Pancreas (tissue), 10 donors: Measurements from ENCODE around the gene B4GAT1. TPM values are rescaled to one million over a fixed set of nuclear protein-coding genes. Genes with fewer than 3 reads are reported as not detected.
A peak's percentile ranks its signal among the peaks of the same experiment; 100 is the strongest.

ENCODE experiments used
- ATAC-seq, 4 donors: fragments of 200-7000 bp; cut with Tn5 transposase; one replicate each; pipeline versions ENCODE4 v1.8.0 to v1.9.1; 2020; ENCODE audit warnings: mild to moderate bottlenecking in 4 of 4, moderate library complexity in 4 of 4
- DNase-seq, 6 donors: peaks; one replicate each; pipeline ENCODE4 v3.0.0-alpha.2; 2020
- FAIRE-seq: peaks from 2 replicates; lab custom pipeline; 2012; peaks lifted over from hg19 to GRCh38; lab: Jason Lieb, UNC
- H3K27ac ChIP-seq, 4 donors: fragments of 200-600 bp; sonication (generic); 1 replicate in 3 of 4; 2 replicates in 1 of 4; pipeline versions ENCODE4 v1.5.0 to v1.8.0; 2020
- H3K27me3 ChIP-seq, 4 donors: fragments of 200-600 bp; one replicate each; pipeline ENCODE4 v1.8.0; 2021
- H3K36me3 ChIP-seq, 3 donors: fragments of 200-600 bp; sonication (generic) in 1 of 3; one replicate each; pipeline versions ENCODE4 v1.5.0 to v1.8.0; 2020 to 2021
- H3K4me1 ChIP-seq, 3 donors: fragments of 200-600 bp; one replicate each; pipeline ENCODE4 v1.8.0; 2021
- H3K4me3 ChIP-seq, 4 donors: fragments of 200-600 bp; sonication (generic) in 2 of 4; one replicate each; pipeline versions ENCODE4 v1.5.0 to v1.8.0; 2020 to 2021
- H3K9me3 ChIP-seq, 4 donors: fragments of 200-600 bp; one replicate each; pipeline ENCODE4 v1.8.0; 2021
- WGBS, 2 donors: extraction: QIAGEN DNeasy Blood & Tissue Kit; methylation state at CpG; one replicate each; pipeline ENCODE4 v1.1.7; 2013; 5-methylcytosine and 5-hydroxymethylcytosine counted together
- intact Hi-C, 3 donors: fragments of 100-400 bp; cut with DNase I; formaldehyde crosslinking; loops; one replicate each; pipeline versions ENCODE4 v1.11.1 to v1.14.2; 2022
- polyA plus RNA-seq, 2 donors: library from polyadenylated mRNA; stranded (reverse); fragments of 200-250 nt; gene quantifications; one replicate each; pipeline ENCODE4 v1.2.3, GENCODE V29; 2013
- total RNA-seq, 6 donors: library from RNA; stranded (reverse); fragmentation: NEBNext Ultra II Directional in 4 of 6; extraction: Animal tissue kit (Norgen Biotek cat#: 25700) in 4 of 6; gene quantifications; one replicate each; pipeline versions ENCODE4 v1.2.1 to v1.2.4, GENCODE V29; 2021 to 2023
- TF ChIP-seq, protein P1 (sequence below), 4 donors: fragments of 200-600 bp; sonication (generic) in 3 of 4; IDR thresholded peaks; one replicate each; pipeline versions ENCODE4 v1.5.0 to v1.8.0; 2021; ENCODE audit warnings: antibody characterized with exemption in 4 of 4
- donor health status: healthy with polysubstance abuse.
- donor health status: DM: no; HTN: no; CAD: no; lungs with moderate emphysema.
- donor health status: DM: no; HTN: no; CAD: no.
- donor health status: control.
- donor health status: control.
- donor health status: Bipolar disorder and iron deficiency.
- donor health status: DM: yes; HTN: yes; CAD: no.
- donor health status: DM: no; HTN: no; CAD: no.
- donor health status: DM: no; HTN: no; CAD: no.
- donor health status: DM: yes; HTN: yes; CAD: no.

B4GAT1 gene
- total RNA-seq (10 to 100 TPM in 5 of 6 donors, 1 to 10 TPM in 1; 9.5 to 13.3 (median 12.0) TPM), polyA plus RNA-seq (10 to 100 TPM in 1 of 2 donors, 1 to 10 TPM in 1; 9.2 to 21.8 TPM)

DNA sequence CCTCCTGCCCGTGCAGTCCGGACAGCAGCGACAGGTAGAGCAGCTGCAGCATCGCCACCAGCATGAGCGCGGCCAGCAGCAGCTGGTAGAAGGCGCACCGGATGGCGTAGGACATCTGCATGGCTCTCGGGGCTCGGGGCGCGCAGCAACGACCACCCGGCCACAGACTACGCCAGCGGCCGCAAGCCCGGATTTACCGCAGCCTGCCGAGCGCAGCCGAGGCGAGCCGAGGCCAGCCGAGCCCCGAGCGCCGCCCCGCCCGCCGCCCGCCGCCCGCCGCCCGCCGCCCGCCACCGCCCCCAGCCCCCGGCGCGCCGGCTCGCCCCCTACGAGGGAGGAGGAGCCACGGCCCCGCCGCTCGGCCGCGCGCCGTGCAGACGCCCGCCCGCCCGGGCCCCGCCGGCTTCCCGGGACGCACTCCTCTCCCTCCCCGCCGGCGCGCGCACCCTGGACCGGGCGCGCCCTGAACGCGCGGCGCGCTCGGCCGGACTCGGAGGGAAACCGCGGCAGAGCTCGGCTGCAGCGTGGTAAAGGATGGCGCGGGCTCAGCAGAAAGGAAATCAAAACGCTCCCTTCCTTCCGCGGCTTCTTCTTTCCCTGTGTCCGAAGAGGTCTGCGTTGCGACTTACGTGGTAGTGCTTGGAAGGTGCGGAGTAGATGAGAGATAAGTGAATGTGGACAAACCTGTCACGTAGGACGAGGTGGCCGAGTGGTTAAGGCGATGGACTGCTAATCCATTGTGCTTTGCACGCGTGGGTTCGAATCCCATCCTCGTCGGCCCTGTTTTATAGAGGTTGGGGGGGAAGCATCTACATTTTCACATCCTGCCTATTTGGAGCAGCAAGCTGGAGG is at the start of gene B4GAT1:
Gene B4GAT1 (minus strand): TSS at position 205 of the 852 bp plus-strand sequence. CDS start 84 bp downstream, at position 121.
- ATAC-seq = peak; percentile 45 to 68 (median 49)
- H3K4me1 ChIP-seq = peaks cover 8 to 50% (median 34%) of the 10 kb centered on the region in 3 donors
- FAIRE-seq = no peak

DNA sequence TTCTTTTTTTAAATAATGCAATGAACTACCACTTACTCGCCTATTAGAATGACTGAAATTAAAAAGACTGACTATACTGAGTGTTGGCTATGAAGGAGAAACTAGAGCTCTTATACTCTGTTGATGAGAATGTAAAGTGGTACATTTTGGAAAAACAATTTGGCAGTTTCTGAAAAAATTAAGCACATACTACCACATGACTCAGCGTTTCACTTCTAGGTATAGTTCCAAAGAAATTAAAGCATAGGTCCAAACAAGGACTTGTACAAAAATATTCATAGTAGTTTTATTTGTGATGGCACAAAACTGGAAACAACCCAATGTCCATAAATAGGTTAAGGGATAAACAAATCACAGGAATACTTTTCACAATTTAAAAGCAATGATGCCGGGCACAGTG is 46.5 kb upstream of the B4GAT1 start:
- no peak for ATAC-seq
- WGBS, 2 donors = 67 to 77% methylated on average over 3 of the region's 3 CpGs
- DNase-seq = no peak
- Histone ChIP-seq H3K4me1 (no peaks in the 10 kb centered on the region), H3K27me3 (no peaks in the 10 kb centered on the region), H3K27ac (no peak overlapping the region), H3K4me3 (no peak overlapping the region), H3K9me3 (no peaks in the 10 kb centered on the region), H3K36me3 (no peaks in the 10 kb centered on the region)
- TF ChIP-seq, protein P1, sequence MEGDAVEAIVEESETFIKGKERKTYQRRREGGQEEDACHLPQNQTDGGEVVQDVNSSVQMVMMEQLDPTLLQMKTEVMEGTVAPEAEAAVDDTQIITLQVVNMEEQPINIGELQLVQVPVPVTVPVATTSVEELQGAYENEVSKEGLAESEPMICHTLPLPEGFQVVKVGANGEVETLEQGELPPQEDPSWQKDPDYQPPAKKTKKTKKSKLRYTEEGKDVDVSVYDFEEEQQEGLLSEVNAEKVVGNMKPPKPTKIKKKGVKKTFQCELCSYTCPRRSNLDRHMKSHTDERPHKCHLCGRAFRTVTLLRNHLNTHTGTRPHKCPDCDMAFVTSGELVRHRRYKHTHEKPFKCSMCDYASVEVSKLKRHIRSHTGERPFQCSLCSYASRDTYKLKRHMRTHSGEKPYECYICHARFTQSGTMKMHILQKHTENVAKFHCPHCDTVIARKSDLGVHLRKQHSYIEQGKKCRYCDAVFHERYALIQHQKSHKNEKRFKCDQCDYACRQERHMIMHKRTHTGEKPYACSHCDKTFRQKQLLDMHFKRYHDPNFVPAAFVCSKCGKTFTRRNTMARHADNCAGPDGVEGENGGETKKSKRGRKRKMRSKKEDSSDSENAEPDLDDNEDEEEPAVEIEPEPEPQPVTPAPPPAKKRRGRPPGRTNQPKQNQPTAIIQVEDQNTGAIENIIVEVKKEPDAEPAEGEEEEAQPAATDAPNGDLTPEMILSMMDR (IDR thresholded peaks at IDR 0.05) = no peak
- no peak for FAIRE-seq
- intact Hi-C loops = no loop called here

More for the DNA sequence above, at the start of gene B4GAT1:
- TF ChIP-seq, protein P1 (IDR thresholded peaks at IDR 0.05) = no peak
- WGBS, 2 donors = 0 to 1% methylated on average over 68 to 100 of the region's 101 CpGs
- no peaks in the 10 kb centered on the region for H3K27me3 ChIP-seq
- intact Hi-C loops = no loop called here
- peak; percentile 82 to 95 (median 88) for DNase-seq
- H3K4me3 ChIP-seq = peak within 1 kb of the TSS; percentile 77 to 91 (median 87)
- peak within 1 kb of the TSS; percentile 89 to 96 (median 93) for H3K27ac ChIP-seq
- H3K36me3 ChIP-seq = no peaks in the 10 kb centered on the region
- no peaks in the 10 kb centered on the region for H3K9me3 ChIP-seq

DNA sequence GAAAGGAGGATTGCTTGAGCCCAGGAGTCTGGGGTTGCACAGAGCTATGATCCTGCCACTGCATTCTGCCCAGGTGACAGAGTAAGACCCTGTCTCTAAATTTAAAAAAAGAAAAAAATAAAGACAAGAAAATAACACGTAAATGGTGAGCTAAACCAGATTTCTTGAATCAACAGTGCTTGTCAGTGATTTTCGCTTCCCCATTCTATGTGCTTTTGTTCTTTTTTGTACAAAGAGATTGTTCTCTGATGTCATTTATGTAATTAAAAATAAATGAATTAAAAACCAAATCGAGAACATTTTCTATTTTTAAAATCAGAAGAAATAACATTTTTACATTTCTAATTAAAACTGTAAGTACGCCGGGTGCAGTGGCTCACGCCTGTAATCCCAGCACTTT is 43.9 kb upstream of the B4GAT1 start:
- intact Hi-C loops = no loop called here

DNA sequence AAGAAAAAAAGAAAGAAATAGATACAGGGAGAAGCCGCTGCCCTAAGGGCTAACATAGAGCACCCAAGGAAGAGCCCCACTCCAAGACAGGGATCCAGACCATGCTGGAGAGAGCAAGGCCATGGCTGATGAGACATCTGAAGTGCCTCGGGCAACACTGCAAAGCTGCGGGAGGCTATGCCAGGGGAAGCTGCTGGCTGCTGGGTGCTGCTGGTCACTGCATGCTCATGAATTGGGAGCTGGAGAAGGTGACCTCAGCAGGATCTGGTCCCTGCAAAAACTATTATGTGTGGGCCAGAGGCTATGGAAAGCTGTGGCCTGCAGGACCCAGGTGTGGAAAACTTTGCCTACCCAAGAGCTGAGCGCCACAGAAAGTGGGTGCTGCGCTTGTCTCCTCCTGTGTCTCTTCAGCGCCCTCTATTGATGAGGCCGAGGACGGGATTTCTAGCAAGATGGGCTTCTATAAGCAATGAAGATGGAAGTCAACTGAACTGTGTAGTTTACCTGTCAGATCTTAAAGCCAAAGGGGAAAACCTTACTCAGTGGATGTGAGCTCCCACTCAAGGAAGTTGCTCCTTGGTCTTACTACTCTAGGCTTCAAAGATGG is 41.5 kb upstream of the B4GAT1 start:
- Histone ChIP-seq H3K27ac (no peak overlapping the region), H3K4me1 (no peaks in the 10 kb centered on the region), H3K36me3 (no peaks in the 10 kb centered on the region), H3K27me3 (no peaks in the 10 kb centered on the region), H3K4me3 (no peak overlapping the region), H3K9me3 (no peaks in the 10 kb centered on the region)
- ATAC-seq (peak; percentile 58 to 90 (median 82)), FAIRE-seq (no peak), DNase-seq (peak in 5 of 6 donors; percentile 68 to 78 (median 73))
- TF ChIP-seq, protein P1 (IDR thresholded peaks at IDR 0.05) = peak; percentile 36 to 64 (median 48)
- intact Hi-C loops = loop anchor here in 1 of 3 donors (5.0 kb wide), 1 partner anchor 82 kb away; no protein-coding TSS in a partner anchor
- WGBS, 2 donors = 27 to 32% methylated on average over 8 of the region's 8 CpGs

More for the DNA sequence above, 43.9 kb upstream of the B4GAT1 start:
- WGBS, 2 donors = 50 to 52% methylated on average over 6 of the region's 6 CpGs
- Histone ChIP-seq H3K9me3 (no peaks in the 10 kb centered on the region), H3K27ac (no peak overlapping the region), H3K27me3 (no peaks in the 10 kb centered on the region), H3K36me3 (no peaks in the 10 kb centered on the region), H3K4me3 (no peak overlapping the region), H3K4me1 (no peaks in the 10 kb centered on the region)
- FAIRE-seq (no peak), ATAC-seq (no peak), DNase-seq (no peak)
- TF ChIP-seq, protein P1 (IDR thresholded peaks at IDR 0.05) = no peak
